ENCODE data around the gene ATXN7L1. TPM values are rescaled to one million over a fixed set of nuclear protein-coding genes. Genes with fewer than 3 reads are reported as not detected.
A peak's percentile ranks its signal among the peaks of the same experiment; 100 is the strongest.

Gene ATXN7L1
- total RNA-seq, 1 experiment from 2014 or later: 38.5 TPM

DNA sequence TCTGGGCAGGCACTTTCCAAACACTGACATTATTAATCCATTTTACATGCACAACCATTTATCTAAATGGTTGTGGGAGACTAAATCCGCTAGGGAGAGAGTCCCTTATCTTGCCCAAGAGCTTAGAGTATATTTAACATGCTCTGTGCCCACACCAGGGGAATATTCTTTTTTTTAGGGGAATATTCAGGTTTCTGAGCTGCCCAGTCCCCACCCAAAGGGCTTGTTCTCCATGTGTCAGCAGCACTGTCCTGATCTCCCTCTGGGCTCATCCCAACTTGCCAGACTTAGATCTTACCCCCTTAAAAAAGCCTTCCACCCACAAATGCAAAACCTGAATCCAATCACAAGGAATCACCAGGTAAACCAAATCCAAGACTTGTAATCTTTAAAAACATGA is 132.1 kb downstream of the ATXN7L1 start (continued):
- TF ChIP-seq, protein P1, sequence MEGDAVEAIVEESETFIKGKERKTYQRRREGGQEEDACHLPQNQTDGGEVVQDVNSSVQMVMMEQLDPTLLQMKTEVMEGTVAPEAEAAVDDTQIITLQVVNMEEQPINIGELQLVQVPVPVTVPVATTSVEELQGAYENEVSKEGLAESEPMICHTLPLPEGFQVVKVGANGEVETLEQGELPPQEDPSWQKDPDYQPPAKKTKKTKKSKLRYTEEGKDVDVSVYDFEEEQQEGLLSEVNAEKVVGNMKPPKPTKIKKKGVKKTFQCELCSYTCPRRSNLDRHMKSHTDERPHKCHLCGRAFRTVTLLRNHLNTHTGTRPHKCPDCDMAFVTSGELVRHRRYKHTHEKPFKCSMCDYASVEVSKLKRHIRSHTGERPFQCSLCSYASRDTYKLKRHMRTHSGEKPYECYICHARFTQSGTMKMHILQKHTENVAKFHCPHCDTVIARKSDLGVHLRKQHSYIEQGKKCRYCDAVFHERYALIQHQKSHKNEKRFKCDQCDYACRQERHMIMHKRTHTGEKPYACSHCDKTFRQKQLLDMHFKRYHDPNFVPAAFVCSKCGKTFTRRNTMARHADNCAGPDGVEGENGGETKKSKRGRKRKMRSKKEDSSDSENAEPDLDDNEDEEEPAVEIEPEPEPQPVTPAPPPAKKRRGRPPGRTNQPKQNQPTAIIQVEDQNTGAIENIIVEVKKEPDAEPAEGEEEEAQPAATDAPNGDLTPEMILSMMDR (IDR thresholded peaks at IDR 0.05): no peak

DNA sequence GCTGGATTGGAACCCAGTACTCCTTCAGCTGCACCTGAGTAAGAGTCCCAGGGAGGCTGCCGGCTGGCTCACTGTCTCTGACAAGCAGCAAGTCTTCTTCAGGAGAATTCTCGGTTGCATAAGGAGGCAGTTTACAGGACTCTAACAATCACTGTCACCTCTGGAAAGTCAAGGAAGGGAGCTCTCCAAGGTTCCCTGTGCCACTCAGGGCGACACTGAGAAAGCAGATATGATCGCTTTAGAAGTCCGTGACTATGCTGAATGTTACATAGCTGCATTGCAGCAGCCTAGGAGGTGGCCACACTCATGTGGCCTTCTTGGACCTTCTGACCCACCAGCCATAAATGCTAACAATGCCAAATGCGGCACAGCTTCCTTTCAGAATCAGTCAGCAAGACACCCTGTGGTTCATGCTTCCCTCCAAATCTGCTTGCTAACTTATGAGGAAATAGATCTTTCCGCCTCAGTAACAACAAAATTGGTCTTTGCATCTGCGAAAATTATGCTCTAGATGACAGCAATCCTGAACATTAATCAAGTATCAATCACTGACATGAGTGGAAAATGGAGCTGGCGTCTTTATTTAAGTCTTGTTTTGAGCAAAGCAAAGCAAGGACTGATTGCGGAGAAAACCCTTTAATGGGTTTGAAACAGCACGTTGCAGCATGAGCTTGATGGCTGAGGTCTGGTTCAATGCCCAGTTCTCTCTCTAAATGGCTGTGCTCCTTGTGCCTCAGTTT is 132.9 kb downstream of the ATXN7L1 start:
- peaks cover 2% of the 10 kb centered on the region; the same call in 1 of the 2 replicates for H3K36me3 Mint-ChIP-seq
- peaks cover 38% of the 10 kb centered on the region for H3K4me1 Mint-ChIP-seq
- DNase-seq (ENCODE audit: low spot score): no peak
- no peaks in the 10 kb centered on the region for H3K27me3 Mint-ChIP-seq (ENCODE audit: low read depth)
- no peak overlapping the region for H3K4me3 Mint-ChIP-seq
- CTCF ChIA-PET: interaction anchor here (1.1 to 3.1 kb wide), 7 partner anchors 10 to 149 kb away, joined by 3 to 15 read pairs (median 4); no protein-coding TSS in a partner anchor
- POLR2A ChIA-PET: no interaction called here
- H3K9me3 Mint-ChIP-seq: no peaks in the 10 kb centered on the region
- no peak overlapping the region for H3K27ac Mint-ChIP-seq
- TF ChIP-seq, protein P2, sequence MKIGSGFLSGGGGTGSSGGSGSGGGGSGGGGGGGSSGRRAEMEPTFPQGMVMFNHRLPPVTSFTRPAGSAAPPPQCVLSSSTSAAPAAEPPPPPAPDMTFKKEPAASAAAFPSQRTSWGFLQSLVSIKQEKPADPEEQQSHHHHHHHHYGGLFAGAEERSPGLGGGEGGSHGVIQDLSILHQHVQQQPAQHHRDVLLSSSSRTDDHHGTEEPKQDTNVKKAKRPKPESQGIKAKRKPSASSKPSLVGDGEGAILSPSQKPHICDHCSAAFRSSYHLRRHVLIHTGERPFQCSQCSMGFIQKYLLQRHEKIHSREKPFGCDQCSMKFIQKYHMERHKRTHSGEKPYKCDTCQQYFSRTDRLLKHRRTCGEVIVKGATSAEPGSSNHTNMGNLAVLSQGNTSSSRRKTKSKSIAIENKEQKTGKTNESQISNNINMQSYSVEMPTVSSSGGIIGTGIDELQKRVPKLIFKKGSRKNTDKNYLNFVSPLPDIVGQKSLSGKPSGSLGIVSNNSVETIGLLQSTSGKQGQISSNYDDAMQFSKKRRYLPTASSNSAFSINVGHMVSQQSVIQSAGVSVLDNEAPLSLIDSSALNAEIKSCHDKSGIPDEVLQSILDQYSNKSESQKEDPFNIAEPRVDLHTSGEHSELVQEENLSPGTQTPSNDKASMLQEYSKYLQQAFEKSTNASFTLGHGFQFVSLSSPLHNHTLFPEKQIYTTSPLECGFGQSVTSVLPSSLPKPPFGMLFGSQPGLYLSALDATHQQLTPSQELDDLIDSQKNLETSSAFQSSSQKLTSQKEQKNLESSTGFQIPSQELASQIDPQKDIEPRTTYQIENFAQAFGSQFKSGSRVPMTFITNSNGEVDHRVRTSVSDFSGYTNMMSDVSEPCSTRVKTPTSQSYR (CRISPR knock-in tag; IDR thresholded peaks at IDR 0.05): no peak
- TF ChIP-seq, protein P3, sequence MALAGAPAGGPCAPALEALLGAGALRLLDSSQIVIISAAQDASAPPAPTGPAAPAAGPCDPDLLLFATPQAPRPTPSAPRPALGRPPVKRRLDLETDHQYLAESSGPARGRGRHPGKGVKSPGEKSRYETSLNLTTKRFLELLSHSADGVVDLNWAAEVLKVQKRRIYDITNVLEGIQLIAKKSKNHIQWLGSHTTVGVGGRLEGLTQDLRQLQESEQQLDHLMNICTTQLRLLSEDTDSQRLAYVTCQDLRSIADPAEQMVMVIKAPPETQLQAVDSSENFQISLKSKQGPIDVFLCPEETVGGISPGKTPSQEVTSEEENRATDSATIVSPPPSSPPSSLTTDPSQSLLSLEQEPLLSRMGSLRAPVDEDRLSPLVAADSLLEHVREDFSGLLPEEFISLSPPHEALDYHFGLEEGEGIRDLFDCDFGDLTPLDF (CRISPR knock-in tag; IDR thresholded peaks at IDR 0.05): no peak
- TF ChIP-seq TCF7 (CRISPR knock-in tag; IDR thresholded peaks at IDR 0.05; ENCODE audit: low read depth) (no peak), ZNF121 (CRISPR knock-in tag; IDR thresholded peaks at IDR 0.05) (no peak), RORB (CRISPR knock-in tag; IDR thresholded peaks at IDR 0.05) (no peak), NR1H2 (CRISPR knock-in tag; IDR thresholded peaks at IDR 0.05) (no peak), NR2C2 (CRISPR knock-in tag; IDR thresholded peaks at IDR 0.05) (no peak)
- TF ChIP-seq, protein P4, sequence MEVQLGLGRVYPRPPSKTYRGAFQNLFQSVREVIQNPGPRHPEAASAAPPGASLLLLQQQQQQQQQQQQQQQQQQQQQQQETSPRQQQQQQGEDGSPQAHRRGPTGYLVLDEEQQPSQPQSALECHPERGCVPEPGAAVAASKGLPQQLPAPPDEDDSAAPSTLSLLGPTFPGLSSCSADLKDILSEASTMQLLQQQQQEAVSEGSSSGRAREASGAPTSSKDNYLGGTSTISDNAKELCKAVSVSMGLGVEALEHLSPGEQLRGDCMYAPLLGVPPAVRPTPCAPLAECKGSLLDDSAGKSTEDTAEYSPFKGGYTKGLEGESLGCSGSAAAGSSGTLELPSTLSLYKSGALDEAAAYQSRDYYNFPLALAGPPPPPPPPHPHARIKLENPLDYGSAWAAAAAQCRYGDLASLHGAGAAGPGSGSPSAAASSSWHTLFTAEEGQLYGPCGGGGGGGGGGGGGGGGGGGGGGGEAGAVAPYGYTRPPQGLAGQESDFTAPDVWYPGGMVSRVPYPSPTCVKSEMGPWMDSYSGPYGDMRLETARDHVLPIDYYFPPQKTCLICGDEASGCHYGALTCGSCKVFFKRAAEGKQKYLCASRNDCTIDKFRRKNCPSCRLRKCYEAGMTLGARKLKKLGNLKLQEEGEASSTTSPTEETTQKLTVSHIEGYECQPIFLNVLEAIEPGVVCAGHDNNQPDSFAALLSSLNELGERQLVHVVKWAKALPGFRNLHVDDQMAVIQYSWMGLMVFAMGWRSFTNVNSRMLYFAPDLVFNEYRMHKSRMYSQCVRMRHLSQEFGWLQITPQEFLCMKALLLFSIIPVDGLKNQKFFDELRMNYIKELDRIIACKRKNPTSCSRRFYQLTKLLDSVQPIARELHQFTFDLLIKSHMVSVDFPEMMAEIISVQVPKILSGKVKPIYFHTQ (CRISPR knock-in tag; IDR thresholded peaks at IDR 0.05): no peak
- TF ChIP-seq, protein P5, sequence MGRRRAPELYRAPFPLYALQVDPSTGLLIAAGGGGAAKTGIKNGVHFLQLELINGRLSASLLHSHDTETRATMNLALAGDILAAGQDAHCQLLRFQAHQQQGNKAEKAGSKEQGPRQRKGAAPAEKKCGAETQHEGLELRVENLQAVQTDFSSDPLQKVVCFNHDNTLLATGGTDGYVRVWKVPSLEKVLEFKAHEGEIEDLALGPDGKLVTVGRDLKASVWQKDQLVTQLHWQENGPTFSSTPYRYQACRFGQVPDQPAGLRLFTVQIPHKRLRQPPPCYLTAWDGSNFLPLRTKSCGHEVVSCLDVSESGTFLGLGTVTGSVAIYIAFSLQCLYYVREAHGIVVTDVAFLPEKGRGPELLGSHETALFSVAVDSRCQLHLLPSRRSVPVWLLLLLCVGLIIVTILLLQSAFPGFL (CRISPR knock-in tag; IDR thresholded peaks at IDR 0.05; ENCODE audit: borderline replicate concordance): no peak
- TF ChIP-seq, protein P6, sequence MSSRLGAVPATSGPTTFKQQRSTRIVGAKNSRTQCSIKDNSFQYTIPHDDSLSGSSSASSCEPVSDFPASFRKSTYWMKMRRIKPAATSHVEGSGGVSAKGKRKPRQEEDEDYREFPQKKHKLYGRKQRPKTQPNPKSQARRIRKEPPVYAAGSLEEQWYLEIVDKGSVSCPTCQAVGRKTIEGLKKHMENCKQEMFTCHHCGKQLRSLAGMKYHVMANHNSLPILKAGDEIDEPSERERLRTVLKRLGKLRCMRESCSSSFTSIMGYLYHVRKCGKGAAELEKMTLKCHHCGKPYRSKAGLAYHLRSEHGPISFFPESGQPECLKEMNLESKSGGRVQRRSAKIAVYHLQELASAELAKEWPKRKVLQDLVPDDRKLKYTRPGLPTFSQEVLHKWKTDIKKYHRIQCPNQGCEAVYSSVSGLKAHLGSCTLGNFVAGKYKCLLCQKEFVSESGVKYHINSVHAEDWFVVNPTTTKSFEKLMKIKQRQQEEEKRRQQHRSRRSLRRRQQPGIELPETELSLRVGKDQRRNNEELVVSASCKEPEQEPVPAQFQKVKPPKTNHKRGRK (CRISPR knock-in tag; IDR thresholded peaks at IDR 0.05; ENCODE audit: borderline replicate concordance): no peak
- TF ChIP-seq, protein P7, sequence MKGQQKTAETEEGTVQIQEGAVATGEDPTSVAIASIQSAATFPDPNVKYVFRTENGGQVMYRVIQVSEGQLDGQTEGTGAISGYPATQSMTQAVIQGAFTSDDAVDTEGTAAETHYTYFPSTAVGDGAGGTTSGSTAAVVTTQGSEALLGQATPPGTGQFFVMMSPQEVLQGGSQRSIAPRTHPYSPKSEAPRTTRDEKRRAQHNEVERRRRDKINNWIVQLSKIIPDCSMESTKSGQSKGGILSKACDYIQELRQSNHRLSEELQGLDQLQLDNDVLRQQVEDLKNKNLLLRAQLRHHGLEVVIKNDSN (CRISPR knock-in tag; IDR thresholded peaks at IDR 0.05): no peak
- peak; percentile 52 for ATAC-seq
